Naive thymus-derived CD4-positive, alpha-beta T cell (primary cell): ENCODE measurements around the gene GCLC. TPM values are rescaled to one million over a fixed set of nuclear protein-coding genes. Genes with fewer than 3 reads are reported as not detected.
"Not testable (repeated sequence)": the region's sequence is repeated elsewhere in the genome, so short reads cannot be mapped to it uniquely, and the experiment has no call there.

Experiments used
- ATAC-seq: fragments of 150-1000 bp; cut with Tn5 transposase; 2 replicates; pipeline ENCODE4 v1.10.0; 2021; ENCODE audit warnings: mild to moderate bottlenecking, moderate library complexity
- CTCF ChIA-PET: fragments of 350-600 bp; sonication (Branson Sonifier 250); formaldehyde crosslinking; loops from one replicate; lab custom pipeline; 2021; ENCODE audit warnings: antibody characterized with exemption; lab: Charles Lee
- POLR2A ChIA-PET: fragments of 350-600 bp; sonication (Branson Sonifier 250); formaldehyde crosslinking; loops from one replicate; lab custom pipeline; 2021; ENCODE audit warnings: antibody characterized with exemption, inconsistent platforms; lab: Charles Lee
- DNase-seq, 9 donors: peaks; one replicate each; pipeline versions ENCODE4 v3.0.0 to v3.0.0-alpha.2; 2020 to 2022; ENCODE audit warnings: mixed read lengths in 1 of 9
- H3K27ac ChIP-seq: one replicate; pipeline ENCODE4 v1.7.0; 2013; ENCODE audit warnings: mild to moderate bottlenecking, low read depth, low read length, moderate library complexity
- H3K27me3 ChIP-seq, 2 donors: one replicate each; pipeline ENCODE4 v1.7.0; 2013; ENCODE audit warnings: low read length in 2 of 2, mild to moderate bottlenecking in 2 of 2, moderate library complexity in 2 of 2; ENCODE audit not compliant: control insufficient read depth in 2 of 2, insufficient read depth in 2 of 2
- H3K36me3 ChIP-seq, 3 experiments: 1 replicate in 2 of 3; 2 replicates in 1 of 3; pipeline ENCODE4 v1.7.0; 2013; ENCODE audit warnings: low read length in 3 of 3, mild to moderate bottlenecking in 3 of 3, moderate library complexity in 1 of 3; ENCODE audit not compliant: insufficient read depth in 3 of 3, control insufficient read depth in 2 of 3
- H3K4me1 ChIP-seq, 2 donors: one replicate each; pipeline ENCODE4 v1.7.0; 2013; ENCODE audit warnings: low read length in 2 of 2, mild to moderate bottlenecking in 2 of 2, moderate library complexity in 1 of 2; ENCODE audit not compliant: control insufficient read depth in 2 of 2, insufficient read depth in 2 of 2
- H3K4me3 ChIP-seq: 2 replicates; pipeline ENCODE4 v1.7.0; 2013; ENCODE audit warnings: mild to moderate bottlenecking, low read length
- H3K9me3 ChIP-seq, 3 experiments: 1 replicate in 2 of 3; 2 replicates in 1 of 3; pipeline ENCODE4 v1.7.0; 2013; ENCODE audit warnings: low read length in 3 of 3; ENCODE audit not compliant: control insufficient read depth in 2 of 3
- H3K27ac Mint-ChIP-seq, 9 donors: one replicate each; pipeline ENCODE4 v1.8.0; 2020 to 2022; ENCODE audit warnings: mixed read lengths in 9 of 9, mild to moderate bottlenecking in 8 of 9, moderate library complexity in 5 of 9, inconsistent platforms in 2 of 9
- H3K27me3 Mint-ChIP-seq, 5 donors: one replicate each; pipeline ENCODE4 v1.8.0; 2021 to 2022; ENCODE audit warnings: mixed read lengths in 5 of 5, mild to moderate bottlenecking in 1 of 5
- H3K36me3 Mint-ChIP-seq, 5 donors: one replicate each; pipeline ENCODE4 v1.8.0; 2020 to 2022; ENCODE audit warnings: mixed read lengths in 5 of 5, mild to moderate bottlenecking in 3 of 5, inconsistent platforms in 1 of 5
- H3K4me1 Mint-ChIP-seq, 7 donors: one replicate each; pipeline ENCODE4 v1.8.0; 2020 to 2022; ENCODE audit warnings: mixed read lengths in 7 of 7, mild to moderate bottlenecking in 3 of 7, inconsistent platforms in 1 of 7
- H3K4me3 Mint-ChIP-seq, 10 donors: one replicate each; pipeline ENCODE4 v1.8.0; 2020 to 2022; ENCODE audit warnings: mild to moderate bottlenecking in 10 of 10, mixed read lengths in 10 of 10, moderate library complexity in 6 of 10, inconsistent platforms in 2 of 10
- H3K9me3 Mint-ChIP-seq, 11 donors: one replicate each; pipeline ENCODE4 v1.8.0; 2020 to 2022; ENCODE audit warnings: mixed read lengths in 11 of 11, mild to moderate bottlenecking in 4 of 11, inconsistent platforms in 1 of 11, moderate library complexity in 1 of 11
- intact Hi-C, 2 donors: fragments of 100-400 bp; cut with micrococcal nuclease; formaldehyde crosslinking; loops; one replicate each; pipeline ENCODE4 v1.15.1; 2023
- polyA plus RNA-seq, 2 donors: library from polyadenylated mRNA; unstranded; fragments of 300-500 nt; fragmentation: Illumina TruSeq; gene quantifications; one replicate each; pipeline ENCODE4 v1.2.3, GENCODE V29; 2021
- total RNA-seq, 6 experiments: library from RNA in 5 of 6; stranded (reverse) in 5 of 6; gene quantifications; 1 replicate in 5 of 6; 2 replicates in 1 of 6; pipeline ENCODE4 v1.2.3 and lab custom pipeline; 2021 to 2026

The GCLC gene
- total and polyA plus RNA-seq, 7 experiments from 2014 or later, result 8.3 to 37.5 (median 27.5) TPM

DNA sequence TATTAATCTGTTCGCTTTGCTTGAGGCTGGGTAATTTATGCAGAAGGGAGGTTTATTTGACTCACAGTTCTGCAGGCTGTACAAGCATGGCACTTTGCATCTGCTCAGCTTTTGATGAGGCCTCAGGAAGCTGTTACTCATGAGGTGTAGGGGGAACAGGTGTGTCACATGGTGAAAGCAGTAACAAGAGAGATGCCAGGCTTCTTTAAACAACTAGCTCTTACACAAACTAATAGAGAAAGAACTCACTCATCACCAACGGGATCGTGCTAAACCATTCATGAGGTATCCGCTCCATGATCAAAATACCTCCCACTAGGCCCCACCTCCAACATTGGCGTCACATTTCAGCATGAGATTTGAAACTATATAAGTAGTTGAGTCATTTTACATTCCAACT lies 34.4 kb upstream of the GCLC start:
- Histone ChIP-seq H3K36me3 (no peaks in the 10 kb centered on the region), H3K27me3 (no peaks in the 10 kb centered on the region), H3K27ac (no peak overlapping the region), H3K9me3 (no peaks in the 10 kb centered on the region), H3K4me1 (no peaks in the 10 kb centered on the region), H3K4me3 (no peak overlapping the region)
- ChIA-PET CTCF (no interaction called here), POLR2A (no interaction called here)
- Mint-ChIP-seq H3K4me1 (peaks cover 0 to 5% (median 0%) of the 10 kb centered on the region in 7 donors), H3K27ac (no peak overlapping the region), H3K36me3 (no peaks in the 10 kb centered on the region), H3K9me3 (no peaks in the 10 kb centered on the region), H3K4me3 (no peak overlapping the region), H3K27me3 (no peaks in the 10 kb centered on the region)
- DNase-seq, result no peak
- no peak for ATAC-seq
- intact Hi-C loops, result no loop called here

DNA sequence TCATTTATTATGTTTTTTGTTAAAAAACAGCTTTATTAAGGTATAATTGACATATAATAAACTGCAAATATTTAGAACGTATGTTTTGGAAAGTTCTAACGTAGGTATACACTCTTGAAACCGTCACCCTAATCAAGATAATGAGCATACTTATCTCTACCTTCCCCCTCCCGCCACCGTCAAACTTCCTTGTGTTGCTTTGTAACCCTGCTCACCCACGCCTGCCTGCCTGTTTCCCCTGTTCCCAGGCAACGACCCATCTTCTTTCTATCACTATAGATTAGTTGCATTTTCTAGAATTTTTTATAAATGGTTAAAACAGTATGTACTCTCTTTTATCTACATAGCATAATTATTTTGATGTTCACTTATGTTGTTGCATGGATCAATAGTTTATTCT lies 33.5 kb upstream of the GCLC start:
- Histone ChIP-seq H3K36me3 (no peaks in the 10 kb centered on the region), H3K4me3 (no peak overlapping the region), H3K27ac (no peak overlapping the region), H3K27me3 (no peaks in the 10 kb centered on the region), H3K4me1 (no peaks in the 10 kb centered on the region), H3K9me3 (no peaks in the 10 kb centered on the region)
- DNase-seq (no peak), ATAC-seq (no peak)
- no peaks in the 10 kb centered on the region for H3K36me3 Mint-ChIP-seq
- H3K4me3 Mint-ChIP-seq, result no peak overlapping the region
- intact Hi-C loops, result no loop called here
- peaks cover 0 to 2% (median 0%) of the 10 kb centered on the region in 5 donors for H3K27me3 Mint-ChIP-seq
- CTCF ChIA-PET, result no interaction called here
- H3K4me1 Mint-ChIP-seq, result peaks cover 0 to 5% (median 0%) of the 10 kb centered on the region in 7 donors
- H3K27ac Mint-ChIP-seq, result no peak overlapping the region
- POLR2A ChIA-PET, result no interaction called here
- no peaks in the 10 kb centered on the region for H3K9me3 Mint-ChIP-seq

DNA sequence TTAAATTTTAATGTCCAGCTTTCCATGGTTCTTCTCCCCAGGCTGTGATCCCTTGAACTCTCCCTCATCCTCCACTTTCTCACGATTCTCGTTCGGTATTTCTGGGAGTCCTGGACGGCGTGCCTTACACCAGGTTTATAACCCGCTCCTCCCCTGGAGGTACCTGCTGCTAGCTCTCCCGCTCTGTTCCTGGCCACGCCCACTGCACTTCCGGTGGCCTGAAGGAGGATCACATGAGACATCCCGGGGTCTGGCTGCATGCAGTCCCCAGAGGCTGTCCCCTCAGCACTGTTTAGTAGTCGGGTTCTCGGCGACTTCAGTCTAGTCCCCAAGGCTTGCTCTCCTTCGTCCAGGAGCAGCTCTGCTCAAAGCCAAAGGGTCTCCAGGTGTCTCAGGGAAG lies 28.4 kb upstream of the GCLC start:
- Histone ChIP-seq H3K27me3 (no peaks in the 10 kb centered on the region), H3K36me3 (no peaks in the 10 kb centered on the region), H3K27ac (no peak overlapping the region), H3K4me3 (no peak overlapping the region), H3K4me1 (no peaks in the 10 kb centered on the region), H3K9me3 (no peaks in the 10 kb centered on the region)
- CTCF ChIA-PET, result no interaction called here
- Mint-ChIP-seq H3K36me3 (no peaks in the 10 kb centered on the region), H3K4me1 (peaks cover 0 to 4% (median 0%) of the 10 kb centered on the region in 7 donors), H3K4me3 (no peak overlapping the region), H3K27me3 (peaks cover 0 to 7% (median 0%) of the 10 kb centered on the region in 5 donors), H3K27ac (no peak overlapping the region), H3K9me3 (peaks cover 0 to 1% (median 0%) of the 10 kb centered on the region in 11 donors)
- ATAC-seq, result no peak
- intact Hi-C loops, result no loop called here
- DNase-seq, result no peak
- POLR2A ChIA-PET, result no interaction called here

DNA sequence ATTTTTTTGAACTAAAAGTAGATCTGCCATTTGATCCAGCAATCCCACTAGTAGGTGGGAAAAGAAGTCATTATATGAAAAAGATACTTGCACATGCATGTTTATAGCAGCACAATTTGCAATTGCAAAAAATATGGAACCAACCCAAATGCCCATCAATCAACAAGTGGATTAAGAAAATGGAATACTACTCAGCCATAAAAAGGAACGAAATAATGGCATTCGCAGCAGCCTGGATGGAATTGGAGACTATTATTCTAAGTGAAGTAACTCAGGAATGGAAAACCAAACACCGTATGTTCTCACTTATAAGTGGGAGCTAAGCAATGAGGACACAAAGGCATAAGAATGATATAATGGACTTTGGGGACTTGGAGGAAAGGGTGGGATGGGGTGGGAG lies 27.5 kb upstream of the GCLC start:
- H3K9me3 Mint-ChIP-seq, intact Hi-C loops, H3K4me1 Mint-ChIP-seq, POLR2A ChIA-PET, ATAC-seq, H3K9me3 ChIP-seq, CTCF ChIA-PET, H3K27ac ChIP-seq, H3K4me1 ChIP-seq, H3K4me3 Mint-ChIP-seq, H3K36me3 Mint-ChIP-seq, H3K27ac Mint-ChIP-seq, H3K36me3 ChIP-seq, H3K4me3 ChIP-seq, DNase-seq, H3K27me3 ChIP-seq: not testable (repeated sequence)
- peaks cover 0 to 11% (median 4%) of the 10 kb centered on the region in 5 donors for H3K27me3 Mint-ChIP-seq

DNA sequence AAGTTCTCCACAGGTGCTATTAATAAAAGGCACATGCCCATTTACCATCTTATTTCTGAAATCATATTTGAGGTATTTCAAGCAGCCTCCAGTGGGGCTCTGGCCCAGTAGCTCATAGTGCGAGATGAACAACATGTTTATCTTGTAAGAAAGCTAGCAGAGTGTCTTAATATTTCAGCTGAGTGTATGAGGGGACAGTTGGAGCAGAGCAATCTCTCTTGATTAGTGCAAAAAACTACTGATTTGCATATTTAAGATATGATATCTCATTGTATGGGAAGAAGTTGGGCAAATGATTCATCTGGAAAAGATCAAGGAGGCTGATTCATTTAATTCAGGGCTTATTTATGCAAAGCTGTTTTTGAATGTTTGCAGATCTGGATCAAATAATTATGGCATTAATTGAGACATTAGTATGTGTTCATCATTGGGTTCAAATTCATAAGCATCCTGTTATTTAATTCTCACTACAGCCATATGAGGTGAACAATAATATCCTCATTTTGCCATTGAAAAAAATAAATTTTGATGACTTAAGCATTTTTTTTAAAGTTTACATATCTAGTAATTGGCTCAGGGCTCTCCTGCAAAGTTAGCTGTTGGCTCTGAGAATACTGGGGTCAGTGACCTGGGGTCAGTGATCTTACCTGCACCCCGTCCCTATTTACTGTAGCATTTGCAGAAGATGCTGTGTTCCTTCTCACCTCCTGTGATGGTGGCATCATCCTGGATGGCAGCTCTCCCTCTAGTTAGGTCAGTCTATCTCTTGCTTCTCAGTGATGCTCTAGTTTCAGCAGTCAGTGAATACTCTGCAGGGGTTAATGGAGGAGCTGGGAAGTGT lies 24.1 kb upstream of the GCLC start:
- no peak overlapping the region for H3K4me3 Mint-ChIP-seq
- ChIA-PET POLR2A (interaction anchor here (0.7 kb wide), 1 partner anchor 25 kb away, joined by 4 read pairs; no protein-coding TSS in a partner anchor), CTCF (no interaction called here)
- intact Hi-C loops, result no loop called here
- H3K27me3 ChIP-seq, result no peaks in the 10 kb centered on the region
- no peaks in the 10 kb centered on the region for H3K36me3 ChIP-seq
- H3K4me1 Mint-ChIP-seq, result peaks cover 0 to 4% (median 0%) of the 10 kb centered on the region in 7 donors
- DNase-seq (no peak), ATAC-seq (no peak)
- no peak overlapping the region for H3K4me3 ChIP-seq
- H3K9me3 ChIP-seq, result no peaks in the 10 kb centered on the region
- H3K36me3 Mint-ChIP-seq, result no peaks in the 10 kb centered on the region
- H3K4me1 ChIP-seq, result no peaks in the 10 kb centered on the region
- peaks cover 4 to 29% (median 19%) of the 10 kb centered on the region in 5 donors for H3K27me3 Mint-ChIP-seq
- H3K27ac Mint-ChIP-seq, result no peak overlapping the region
- peaks cover 0 to 1% (median 0%) of the 10 kb centered on the region in 11 donors for H3K9me3 Mint-ChIP-seq
- no peak overlapping the region for H3K27ac ChIP-seq

DNA sequence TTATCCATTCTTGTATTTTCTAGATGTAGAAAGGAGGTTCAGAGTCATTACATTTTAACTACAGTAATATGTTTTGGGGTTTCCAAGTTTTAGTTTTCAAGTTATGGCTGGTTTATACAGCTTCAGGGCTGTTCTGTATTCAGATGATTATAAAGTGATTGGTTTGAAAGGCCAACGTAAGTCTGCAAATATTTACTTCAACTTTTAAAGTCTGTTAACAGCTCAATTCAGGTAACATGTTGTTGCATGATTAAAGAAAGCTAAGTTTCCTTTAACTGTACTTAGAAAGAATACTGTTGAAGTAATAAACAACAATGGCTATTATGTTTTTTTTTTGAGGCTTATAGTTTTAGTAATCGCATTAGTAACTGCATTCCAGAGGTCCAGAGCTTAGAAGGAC lies 22.8 kb upstream of the GCLC start:
- intact Hi-C loops, result no loop called here
- CTCF ChIA-PET, result interaction anchor here (0.6 kb wide), 2 partner anchors 48 to 161 kb away, joined by 4 to 6 read pairs; no protein-coding TSS in a partner anchor
- no peak for ATAC-seq

More for the DNA sequence above, 22.8 kb upstream of the GCLC start:
- Mint-ChIP-seq H3K27ac (no peak overlapping the region), H3K4me3 (no peak overlapping the region), H3K36me3 (no peaks in the 10 kb centered on the region), H3K4me1 (no peaks in the 10 kb centered on the region), H3K9me3 (peaks cover 0 to 1% (median 0%) of the 10 kb centered on the region in 11 donors), H3K27me3 (peaks cover 0 to 35% (median 19%) of the 10 kb centered on the region in 5 donors)
- Histone ChIP-seq H3K27ac (no peak overlapping the region), H3K4me1 (no peaks in the 10 kb centered on the region), H3K4me3 (no peak overlapping the region), H3K36me3 (no peaks in the 10 kb centered on the region), H3K9me3 (no peaks in the 10 kb centered on the region), H3K27me3 (no peaks in the 10 kb centered on the region)
- POLR2A ChIA-PET, result interaction anchor here (0.6 kb wide), 2 partner anchors 83 to 513 kb away, joined by 3 to 4 read pairs; no protein-coding TSS in a partner anchor
- no peak for DNase-seq
